GM13976 (cell line): Measurements from ENCODE around the gene RASGRF1.
A peak's percentile ranks its signal among the peaks of the same experiment; 100 is the strongest.

ENCODE experiments used
- DNase-seq: peaks from one replicate; pipeline ENCODE4 v3.0.0; 2012; ENCODE audit warnings: low spot score
- CTCF ChIP-seq: IDR thresholded peaks from 2 replicates; pipeline ENCODE4 v1.5.1; 2012; ENCODE audit warnings: borderline replicate concordance, mild to moderate bottlenecking; ENCODE audit not compliant: insufficient read depth; ENCODE audit errors: extremely low read depth, missing control alignments, control extremely low read depth
- in situ Hi-C: fragments of 300-500 bp; cut with MboI; formaldehyde crosslinking; loops from one replicate; pipeline ENCODE4 v1.12.0; 2022; ENCODE audit warnings: low sequenced_read_pairs, mixed read lengths, inconsistent platforms; ENCODE audit not compliant: unreplicated experiment

Gene RASGRF1

GRCh38 chr15:78989701-78990240 is 100.8 kb downstream of the RASGRF1 start:
- no peak for TF ChIP-seq CTCF
- in situ Hi-C loops, result no loop called here
- DNase-seq, result no peak

- no peak for TF ChIP-seq CTCF
- in situ Hi-C loops, result no loop called here
- peak; percentile 53 for DNase-seq
Measured at GRCh38 chr15:78988361-78988911, 102.1 kb downstream of the RASGRF1 start.

GRCh38 chr15:78987556-78988360 is 102.8 kb downstream of the RASGRF1 start:
- no peak for DNase-seq
- in situ Hi-C loops, result no loop called here
- TF ChIP-seq CTCF, result peak; percentile 14

- in situ Hi-C loops, result no loop called here
- TF ChIP-seq CTCF, result no peak
- no peak for DNase-seq
Measured at GRCh38 chr15:78985859-78986475, 104.6 kb downstream of the RASGRF1 start.

GRCh38 chr15:78984041-78984440 is 106.5 kb downstream of the RASGRF1 start:
- TF ChIP-seq CTCF, result no peak
- DNase-seq, result no peak
- in situ Hi-C loops, result no loop called here

- no peak for TF ChIP-seq CTCF
- DNase-seq, result no peak
Measured at GRCh38 chr15:78983146-78983918, 107.2 kb downstream of the RASGRF1 start.

More at GRCh38 chr15:78983146-78983918, 107.2 kb downstream of the RASGRF1 start:
- in situ Hi-C loops, result no loop called here
